HL-60 (cell line): Measurements from ENCODE around the gene REEP3.

ENCODE experiments used
- DNase-seq, 2 experiments: peaks; one replicate each; pipeline ENCODE4 v3.0.0-alpha.2; 2010 to 2020; ENCODE audit warnings: low read depth in 1 of 2, low spot score in 1 of 2
- H3K27ac ChIP-seq: fragments of 250-450 bp; sonication (Bioruptor Pico); replicated peaks from 2 replicates; pipeline ENCODE4 v1.5.1; 2020; ENCODE audit warnings: mild to moderate bottlenecking, moderate library complexity
- H3K27me3 ChIP-seq: fragments of 250-450 bp; sonication (Bioruptor Pico); 2 replicates; pipeline ENCODE4 v1.5.1; 2021; ENCODE audit warnings: mild to moderate bottlenecking, moderate library complexity; ENCODE audit not compliant: insufficient read depth, poor library complexity, severe bottlenecking
- H3K4me3 ChIP-seq: replicated peaks from 2 replicates; pipeline ENCODE4 v1.5.1; 2011; ENCODE audit warnings: mild to moderate bottlenecking, control low read depth, low read length; ENCODE audit not compliant: insufficient read depth
- GABPA ChIP-seq: IDR thresholded peaks from 2 replicates; pipeline ENCODE4 v1.6.1; 2012; ENCODE audit warnings: low read depth
- POLR2AphosphoS5 ChIP-seq: IDR thresholded peaks from 2 replicates; pipeline ENCODE4 v1.6.1; 2012; ENCODE audit warnings: low read depth
- SPI1 ChIP-seq: IDR thresholded peaks from 2 replicates; pipeline ENCODE4 v1.6.1; 2012; ENCODE audit warnings: low read depth, mild to moderate bottlenecking, borderline replicate concordance
- TF ChIP-seq, protein P1 (sequence below): IDR thresholded peaks from 2 replicates; pipeline ENCODE4 v1.6.1; 2012; ENCODE audit warnings: low read depth; ENCODE audit not compliant: insufficient replicate concordance
- TF ChIP-seq, protein P2 (sequence below): IDR thresholded peaks from one replicate; pipeline ENCODE4 v1.5.1; 2011; ENCODE audit warnings: low read length, control low read depth, inconsistent platforms; ENCODE audit not compliant: insufficient read depth

Gene REEP3

GRCh38 chr10:63673246-63673645 is 152.0 kb downstream of the REEP3 start:
- H3K27ac ChIP-seq, result no peak overlapping the region
- no peak for TF ChIP-seq GABPA
- no peak for TF ChIP-seq POLR2AphosphoS5
- TF ChIP-seq, protein P1, sequence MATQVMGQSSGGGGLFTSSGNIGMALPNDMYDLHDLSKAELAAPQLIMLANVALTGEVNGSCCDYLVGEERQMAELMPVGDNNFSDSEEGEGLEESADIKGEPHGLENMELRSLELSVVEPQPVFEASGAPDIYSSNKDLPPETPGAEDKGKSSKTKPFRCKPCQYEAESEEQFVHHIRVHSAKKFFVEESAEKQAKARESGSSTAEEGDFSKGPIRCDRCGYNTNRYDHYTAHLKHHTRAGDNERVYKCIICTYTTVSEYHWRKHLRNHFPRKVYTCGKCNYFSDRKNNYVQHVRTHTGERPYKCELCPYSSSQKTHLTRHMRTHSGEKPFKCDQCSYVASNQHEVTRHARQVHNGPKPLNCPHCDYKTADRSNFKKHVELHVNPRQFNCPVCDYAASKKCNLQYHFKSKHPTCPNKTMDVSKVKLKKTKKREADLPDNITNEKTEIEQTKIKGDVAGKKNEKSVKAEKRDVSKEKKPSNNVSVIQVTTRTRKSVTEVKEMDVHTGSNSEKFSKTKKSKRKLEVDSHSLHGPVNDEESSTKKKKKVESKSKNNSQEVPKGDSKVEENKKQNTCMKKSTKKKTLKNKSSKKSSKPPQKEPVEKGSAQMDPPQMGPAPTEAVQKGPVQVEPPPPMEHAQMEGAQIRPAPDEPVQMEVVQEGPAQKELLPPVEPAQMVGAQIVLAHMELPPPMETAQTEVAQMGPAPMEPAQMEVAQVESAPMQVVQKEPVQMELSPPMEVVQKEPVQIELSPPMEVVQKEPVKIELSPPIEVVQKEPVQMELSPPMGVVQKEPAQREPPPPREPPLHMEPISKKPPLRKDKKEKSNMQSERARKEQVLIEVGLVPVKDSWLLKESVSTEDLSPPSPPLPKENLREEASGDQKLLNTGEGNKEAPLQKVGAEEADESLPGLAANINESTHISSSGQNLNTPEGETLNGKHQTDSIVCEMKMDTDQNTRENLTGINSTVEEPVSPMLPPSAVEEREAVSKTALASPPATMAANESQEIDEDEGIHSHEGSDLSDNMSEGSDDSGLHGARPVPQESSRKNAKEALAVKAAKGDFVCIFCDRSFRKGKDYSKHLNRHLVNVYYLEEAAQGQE, result no peak
- TF ChIP-seq, protein P2, sequence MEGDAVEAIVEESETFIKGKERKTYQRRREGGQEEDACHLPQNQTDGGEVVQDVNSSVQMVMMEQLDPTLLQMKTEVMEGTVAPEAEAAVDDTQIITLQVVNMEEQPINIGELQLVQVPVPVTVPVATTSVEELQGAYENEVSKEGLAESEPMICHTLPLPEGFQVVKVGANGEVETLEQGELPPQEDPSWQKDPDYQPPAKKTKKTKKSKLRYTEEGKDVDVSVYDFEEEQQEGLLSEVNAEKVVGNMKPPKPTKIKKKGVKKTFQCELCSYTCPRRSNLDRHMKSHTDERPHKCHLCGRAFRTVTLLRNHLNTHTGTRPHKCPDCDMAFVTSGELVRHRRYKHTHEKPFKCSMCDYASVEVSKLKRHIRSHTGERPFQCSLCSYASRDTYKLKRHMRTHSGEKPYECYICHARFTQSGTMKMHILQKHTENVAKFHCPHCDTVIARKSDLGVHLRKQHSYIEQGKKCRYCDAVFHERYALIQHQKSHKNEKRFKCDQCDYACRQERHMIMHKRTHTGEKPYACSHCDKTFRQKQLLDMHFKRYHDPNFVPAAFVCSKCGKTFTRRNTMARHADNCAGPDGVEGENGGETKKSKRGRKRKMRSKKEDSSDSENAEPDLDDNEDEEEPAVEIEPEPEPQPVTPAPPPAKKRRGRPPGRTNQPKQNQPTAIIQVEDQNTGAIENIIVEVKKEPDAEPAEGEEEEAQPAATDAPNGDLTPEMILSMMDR, result no peak
- no peak for TF ChIP-seq SPI1
- no peak for DNase-seq

DNA sequence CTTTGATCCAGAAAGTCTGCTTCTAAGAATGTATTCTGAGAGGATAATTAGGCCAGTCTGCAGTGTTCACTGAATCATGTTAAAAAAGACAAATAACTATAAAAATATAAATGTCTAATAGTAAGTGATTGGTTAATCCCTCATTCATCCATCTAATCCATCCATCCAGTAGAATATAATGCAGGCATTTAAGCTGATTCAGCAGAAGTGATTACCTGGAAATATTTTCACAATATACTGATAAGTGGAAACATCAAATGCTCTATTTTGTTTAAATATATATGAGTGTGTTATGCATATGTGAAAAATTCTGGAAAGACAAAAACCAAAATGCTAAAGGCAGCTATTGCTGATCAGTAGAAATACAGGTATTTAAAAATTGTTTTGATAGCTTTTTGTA is 152.6 kb downstream of the REEP3 start:
- no peak overlapping the region for H3K4me3 ChIP-seq
- H3K27me3 ChIP-seq, result no peaks in the 10 kb centered on the region
- no peak overlapping the region for H3K27ac ChIP-seq
- TF ChIP-seq, protein P1, result no peak
- TF ChIP-seq POLR2AphosphoS5, result no peak
- no peak for TF ChIP-seq GABPA
- no peak for TF ChIP-seq SPI1
- TF ChIP-seq, protein P2, result no peak
- DNase-seq, result no peak

More at GRCh38 chr10:63673246-63673645, 152.0 kb downstream of the REEP3 start:
- Histone ChIP-seq H3K27me3 (no peaks in the 10 kb centered on the region), H3K4me3 (no peak overlapping the region)
